HFF-Myc (cell line): Measurements from ENCODE around the gene CEP170.

ENCODE experiments used
- DNase-seq: peaks from one replicate; pipeline ENCODE4 v3.0.0-alpha.2; 2011; ENCODE audit warnings: low read depth; ENCODE audit errors: extremely low read depth
- H3K4me3 ChIP-seq: replicated peaks from 2 replicates; pipeline ENCODE4 v1.5.1; 2011; ENCODE audit warnings: low read depth, mild to moderate bottlenecking, control low read depth, low read length
- CTCF ChIP-seq: IDR thresholded peaks from 2 replicates; pipeline ENCODE4 v1.5.1; 2012; ENCODE audit warnings: mild to moderate bottlenecking, low read depth, low read length, control low read depth; ENCODE audit errors: missing control alignments

Gene CEP170

GRCh38 chr1:243291292-243291691, 36.2 kb upstream of the CEP170 start:
- H3K4me3 ChIP-seq: no peak overlapping the region
- TF ChIP-seq CTCF: no peak
- no peak for DNase-seq

GRCh38 chr1:243288062-243288461, 33.0 kb upstream of the CEP170 start:
- no peak overlapping the region for H3K4me3 ChIP-seq
- TF ChIP-seq CTCF: no peak
- no peak for DNase-seq

GRCh38 chr1:243287652-243288051, 32.6 kb upstream of the CEP170 start:
- H3K4me3 ChIP-seq: no peak overlapping the region
- no peak for TF ChIP-seq CTCF
- DNase-seq: peak; percentile 67

- no peak overlapping the region for H3K4me3 ChIP-seq
- TF ChIP-seq CTCF: no peak
- no peak for DNase-seq
Observed at GRCh38 chr1:243287123-243287460, 32.0 kb upstream of the CEP170 start.

GRCh38 chr1:243286409-243287122, 31.5 kb upstream of the CEP170 start:
- H3K4me3 ChIP-seq: no peak overlapping the region
- no peak for DNase-seq
- TF ChIP-seq CTCF: no peak

GRCh38 chr1:243281672-243282071, 26.6 kb upstream of the CEP170 start:
- no peak for TF ChIP-seq CTCF
- no peak for DNase-seq
- H3K4me3 ChIP-seq: no peak overlapping the region

GRCh38 chr1:243280571-243281129, 25.6 kb upstream of the CEP170 start:
- DNase-seq: no peak
- TF ChIP-seq CTCF: no peak

More at GRCh38 chr1:243280571-243281129, 25.6 kb upstream of the CEP170 start:
- H3K4me3 ChIP-seq: no peak overlapping the region
